ENCODE data around the gene ISY1.

DNA sequence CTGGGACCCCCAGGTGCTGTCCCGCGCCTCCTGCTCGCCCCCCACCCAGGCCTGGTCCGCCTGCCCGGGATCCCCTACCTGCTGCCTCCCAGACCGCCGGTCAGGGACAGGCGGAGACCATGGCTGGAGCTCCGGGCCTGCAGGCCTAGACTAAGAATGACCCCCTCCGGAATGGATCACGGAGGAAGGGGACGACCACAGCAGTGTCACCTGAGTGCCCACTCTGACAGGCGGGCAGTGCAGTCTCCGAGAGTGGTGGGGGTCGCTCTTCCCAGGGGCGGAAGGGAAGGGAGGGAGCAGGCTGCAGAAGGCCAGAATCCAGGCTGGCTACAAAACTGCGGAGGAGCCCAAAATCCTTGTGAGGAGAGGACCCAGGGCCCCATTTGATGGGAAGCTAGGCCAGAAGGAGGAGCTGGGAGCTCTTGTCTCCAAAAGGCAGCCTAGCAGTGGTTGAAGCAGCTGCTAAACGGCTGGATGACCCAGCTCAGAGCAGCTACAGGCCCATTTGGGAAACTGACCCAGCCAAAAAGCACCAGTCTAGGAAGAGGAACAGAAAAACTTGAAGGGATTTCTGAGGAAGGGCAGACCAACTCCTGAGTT, 38.4 kb downstream of the ISY1 start:
- TF ChIP-seq, protein P1, sequence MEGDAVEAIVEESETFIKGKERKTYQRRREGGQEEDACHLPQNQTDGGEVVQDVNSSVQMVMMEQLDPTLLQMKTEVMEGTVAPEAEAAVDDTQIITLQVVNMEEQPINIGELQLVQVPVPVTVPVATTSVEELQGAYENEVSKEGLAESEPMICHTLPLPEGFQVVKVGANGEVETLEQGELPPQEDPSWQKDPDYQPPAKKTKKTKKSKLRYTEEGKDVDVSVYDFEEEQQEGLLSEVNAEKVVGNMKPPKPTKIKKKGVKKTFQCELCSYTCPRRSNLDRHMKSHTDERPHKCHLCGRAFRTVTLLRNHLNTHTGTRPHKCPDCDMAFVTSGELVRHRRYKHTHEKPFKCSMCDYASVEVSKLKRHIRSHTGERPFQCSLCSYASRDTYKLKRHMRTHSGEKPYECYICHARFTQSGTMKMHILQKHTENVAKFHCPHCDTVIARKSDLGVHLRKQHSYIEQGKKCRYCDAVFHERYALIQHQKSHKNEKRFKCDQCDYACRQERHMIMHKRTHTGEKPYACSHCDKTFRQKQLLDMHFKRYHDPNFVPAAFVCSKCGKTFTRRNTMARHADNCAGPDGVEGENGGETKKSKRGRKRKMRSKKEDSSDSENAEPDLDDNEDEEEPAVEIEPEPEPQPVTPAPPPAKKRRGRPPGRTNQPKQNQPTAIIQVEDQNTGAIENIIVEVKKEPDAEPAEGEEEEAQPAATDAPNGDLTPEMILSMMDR (conservative IDR thresholded peaks at IDR 0.05; ENCODE audit: low read depth, low read length) = no peak
- TF ChIP-seq RFX5 (IDR thresholded peaks at IDR 0.05; ENCODE audit: low read depth, low read length) = no peak
- TF ChIP-seq MAFK (IDR thresholded peaks at IDR 0.05; ENCODE audit: low read depth, low read length) = no peak
- TF ChIP-seq CEBPB (IDR thresholded peaks at IDR 0.05; ENCODE audit: low read depth, low read length) = no peak
- no peak for TF ChIP-seq CHD1 (IDR thresholded peaks at IDR 0.05; ENCODE audit: low read depth, low read length)
- no peak for TF ChIP-seq POLR2A (IDR thresholded peaks at IDR 0.05; ENCODE audit: low read depth, low read length)
- no peak for TF ChIP-seq RCOR1 (IDR thresholded peaks at IDR 0.05; ENCODE audit: insufficient replicate concordance, low read length)
- no peak for TF ChIP-seq RAD21 (IDR thresholded peaks at IDR 0.05; ENCODE audit: low read length)
- TF ChIP-seq BHLHE40 (IDR thresholded peaks at IDR 0.05; ENCODE audit: low read depth, low read length) = no peak
- no peak for TF ChIP-seq SMC3 (IDR thresholded peaks at IDR 0.05; ENCODE audit: low read depth, low read length)
- TF ChIP-seq FOS (IDR thresholded peaks at IDR 0.05; ENCODE audit: low read depth, low read length) = no peak
- TF ChIP-seq MAZ (IDR thresholded peaks at IDR 0.05; ENCODE audit: borderline replicate concordance, low read depth, low read length) = no peak
- TF ChIP-seq MXI1 (IDR thresholded peaks at IDR 0.05; ENCODE audit: borderline replicate concordance, low read depth, low read length) = no peak
